GM21360 (cell line): ENCODE measurements around the gene FOXQ1.
"Not testable (repeated sequence)": the region's sequence is repeated elsewhere in the genome, so short reads cannot be mapped to it uniquely, and the experiment has no call there.

Experiments
- ATAC-seq: cut with Tn5 transposase; IDR thresholded peaks from one replicate; pipeline ENCODE4 v1.9.1; 2021; ENCODE audit warnings: mild to moderate bottlenecking, moderate library complexity; ENCODE audit not compliant: unreplicated experiment

Gene FOXQ1

GRCh38 chr6:1355068-1355467 lies 43.2 kb downstream of the FOXQ1 start:
- not testable (repeated sequence) for ATAC-seq

DNA sequence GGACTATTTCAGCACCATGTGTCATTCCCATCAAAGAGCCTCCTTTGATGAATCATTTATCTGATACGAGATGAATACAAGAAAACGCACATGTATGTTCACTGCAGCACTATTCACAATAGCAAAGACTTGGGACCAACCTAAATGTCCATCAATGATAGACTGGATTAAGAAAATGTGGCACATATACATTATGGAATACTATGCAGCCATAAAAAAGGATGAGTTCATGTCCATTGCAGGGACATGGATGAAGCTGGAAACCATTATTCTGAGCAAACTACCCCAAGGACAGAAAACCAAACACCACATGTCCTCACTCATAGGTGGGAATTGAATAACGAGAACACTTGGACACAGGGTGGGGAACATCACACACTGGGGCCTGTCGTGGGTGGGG lies 49.8 kb downstream of the FOXQ1 start:
- ATAC-seq = not testable (repeated sequence)

DNA sequence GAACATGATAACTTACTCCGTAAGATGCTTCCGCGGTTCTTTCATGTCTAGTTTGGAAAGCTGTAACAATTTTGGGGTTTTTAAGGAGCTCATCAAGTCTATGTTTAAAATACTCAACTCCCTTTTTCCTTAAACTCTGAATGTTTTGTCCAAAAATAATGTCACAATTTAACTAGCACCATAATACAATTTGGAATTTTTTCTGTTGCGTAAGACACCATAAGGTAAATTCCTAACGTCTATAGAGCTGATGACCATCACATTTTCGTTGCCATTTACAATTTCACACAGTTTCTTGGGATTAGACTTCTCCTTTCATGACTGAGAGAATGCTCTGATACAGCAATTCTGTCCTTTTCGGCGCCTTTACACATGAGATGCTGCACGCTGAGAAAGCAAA lies 50.7 kb downstream of the FOXQ1 start:
- ATAC-seq = no peak

DNA sequence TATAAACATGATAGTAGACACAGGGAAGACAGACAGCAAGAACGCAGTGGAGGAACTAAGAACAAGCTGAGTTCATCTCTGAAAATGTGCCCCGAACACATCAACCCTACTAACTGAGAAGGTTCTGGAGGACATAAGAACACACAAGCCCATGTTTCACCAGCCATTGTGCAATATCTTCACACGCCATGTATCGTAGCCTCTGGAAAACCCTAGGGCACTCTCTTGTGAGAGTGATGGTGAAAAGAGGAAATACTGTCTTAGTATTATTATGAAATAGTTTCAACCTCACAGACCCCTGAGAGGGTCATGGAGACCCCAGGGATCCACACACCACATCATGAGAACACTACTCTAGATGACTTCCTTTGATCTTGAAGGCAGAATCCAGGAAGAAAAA lies 51.4 kb downstream of the FOXQ1 start:
- no peak for ATAC-seq

GRCh38 chr6:1363729-1364572 lies 52.1 kb downstream of the FOXQ1 start:
- ATAC-seq = no peak
